NOMO-1 treated with dmso at 0.1 percent for 144 hours (cell line): Measurements from ENCODE around the gene PUS1.

Experiments
- DNase-seq: peaks from one replicate; lab custom pipeline; 2025; ENCODE audit not compliant: unreplicated experiment; lab: John Stamatoyannopoulos, UW

PUS1 gene

DNA sequence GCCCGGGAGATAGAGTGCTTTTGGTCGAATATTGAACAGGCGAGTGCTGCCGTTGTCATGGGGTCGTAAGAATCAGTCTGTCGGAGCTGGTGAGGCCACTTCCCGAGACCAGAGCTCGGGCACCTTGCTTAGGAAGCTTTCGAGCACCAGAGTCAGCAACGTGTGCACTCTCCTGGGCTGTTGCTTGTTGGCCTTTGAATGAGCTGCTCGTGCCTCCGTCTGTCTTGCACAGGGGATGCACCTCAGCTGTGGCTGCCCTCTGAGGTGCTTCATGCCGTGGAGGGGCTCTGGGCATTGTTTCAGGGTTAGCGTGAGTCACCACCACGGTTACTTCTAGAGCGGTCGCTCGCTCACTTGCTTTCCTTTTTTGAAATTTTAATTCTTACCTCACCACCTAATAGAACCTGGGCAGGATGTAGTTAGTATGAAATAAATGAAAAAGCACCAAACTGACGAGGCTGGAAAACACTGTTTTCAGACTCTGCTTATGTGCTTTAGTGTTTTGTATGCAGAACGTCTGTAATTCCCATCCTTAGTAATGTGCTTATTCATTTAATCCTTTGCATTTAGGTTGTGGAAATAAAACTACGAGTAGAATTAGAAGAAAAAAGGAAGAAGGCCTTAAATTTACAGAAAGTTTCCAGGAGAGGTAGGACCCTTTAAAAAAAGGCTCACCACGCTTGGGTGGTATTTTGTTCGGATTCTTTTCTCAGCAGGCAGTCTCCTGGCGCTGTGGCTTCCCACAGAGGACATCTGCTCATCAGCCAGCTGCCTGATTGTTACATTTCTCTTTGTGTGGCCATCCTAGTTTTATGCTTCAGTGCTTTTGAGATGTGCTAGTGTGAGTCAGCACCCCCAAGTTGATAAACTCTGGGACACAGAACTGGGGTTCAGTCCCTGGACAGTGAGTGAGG lies 61.2 kb downstream of the PUS1 start:
- DNase-seq: no peak

DNA sequence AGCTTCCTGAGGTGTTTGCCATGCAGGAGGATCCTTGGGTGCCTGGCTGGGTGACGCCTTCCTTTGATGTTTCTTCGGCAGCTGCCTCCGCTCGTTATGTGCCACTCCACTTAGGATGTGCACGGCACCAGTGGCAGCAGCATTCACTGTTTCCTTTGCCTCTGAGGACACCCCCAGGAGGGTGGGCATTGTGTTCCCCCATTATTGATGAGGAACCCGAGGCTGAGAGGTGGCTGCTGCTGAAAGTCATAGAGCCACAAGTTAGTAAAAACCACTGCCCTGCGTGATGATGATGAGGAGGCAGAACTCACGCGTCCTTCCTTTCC lies 61.9 kb downstream of the PUS1 start:
- no peak for DNase-seq

DNA sequence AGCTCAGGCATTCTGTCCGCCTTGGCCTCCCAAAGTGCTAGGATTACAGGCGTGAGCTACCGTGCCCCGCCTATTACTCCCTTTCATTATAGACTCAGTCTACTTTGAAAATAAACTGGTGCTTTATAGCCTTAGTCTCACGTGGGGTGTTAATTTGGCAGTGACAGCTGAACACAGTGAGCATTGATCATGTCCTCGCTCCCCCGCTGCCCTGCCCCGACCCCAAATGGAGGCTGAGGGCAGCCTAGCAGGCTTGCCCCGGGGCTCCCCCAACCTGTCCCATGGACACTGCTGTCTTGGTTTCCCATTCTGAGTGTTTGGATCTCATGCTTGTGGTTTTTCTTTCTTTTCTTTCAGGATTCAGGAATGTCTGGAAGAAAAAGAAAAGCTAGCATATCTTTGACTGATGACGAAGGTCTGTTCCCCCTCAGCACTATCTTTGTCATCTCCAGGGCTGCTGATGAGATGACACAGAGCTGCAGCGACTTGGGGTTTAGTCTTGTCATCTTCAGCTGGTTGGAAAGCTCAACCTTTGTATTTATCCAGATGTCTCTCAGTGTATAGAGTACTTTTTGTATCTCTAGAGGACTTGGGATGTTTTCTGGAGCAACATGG lies 62.8 kb downstream of the PUS1 start:
- no peak for DNase-seq

DNA sequence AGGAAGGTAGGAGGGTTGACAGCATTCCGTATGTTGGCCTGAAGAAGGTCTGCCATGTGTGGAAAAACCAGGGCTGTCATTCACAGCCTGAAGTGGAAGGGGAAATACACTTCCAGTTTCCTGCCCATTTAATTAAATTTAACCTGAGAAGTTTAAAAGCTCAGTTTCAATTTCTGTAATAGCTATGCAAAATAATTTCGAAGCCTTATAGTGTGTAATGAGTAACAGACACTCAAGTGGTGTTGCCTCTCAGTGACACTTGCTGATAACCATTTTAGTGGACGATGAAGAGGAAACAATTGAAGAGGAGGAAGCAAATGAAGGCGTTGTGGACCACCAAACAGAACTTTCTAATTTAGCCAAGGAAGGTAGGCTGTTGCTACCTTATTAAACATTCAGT lies 65.5 kb downstream of the PUS1 start:
- DNase-seq: no peak
